Psoas muscle (tissue), 8 donors: ENCODE results near the gene LSM11. TPM values are rescaled to one million over a fixed set of nuclear protein-coding genes. Genes with fewer than 3 reads are reported as not detected.

Experiments
- ATAC-seq, 4 donors: fragments of 200-7000 bp; cut with Tn5 transposase; one replicate each; pipeline ENCODE4 v1.9.1; 2020; ENCODE audit warnings: moderate library complexity in 3 of 4, mild to moderate bottlenecking in 2 of 4
- DNase-seq, 2 donors: peaks; one replicate each; pipeline ENCODE4 v3.0.0-alpha.2; 2020
- H3K27ac ChIP-seq: fragments of 200-600 bp; one replicate; pipeline ENCODE4 v1.8.0; 2022
- H3K27me3 ChIP-seq, 3 donors: fragments of 200-600 bp in 1 of 3; one replicate each; pipeline versions ENCODE4 v1.6.1 to v1.8.0; 2013 to 2022; ENCODE audit warnings: low read length in 2 of 3, mild to moderate bottlenecking in 2 of 3, moderate library complexity in 1 of 3; ENCODE audit not compliant: insufficient read depth in 3 of 3
- H3K36me3 ChIP-seq, 2 donors: fragments of 200-600 bp in 1 of 2; one replicate each; pipeline versions ENCODE4 v1.6.1 to v1.8.0; 2013 to 2022; ENCODE audit warnings: low read depth in 1 of 2, mild to moderate bottlenecking in 1 of 2, moderate library complexity in 1 of 2; ENCODE audit not compliant: insufficient read depth in 1 of 2
- H3K4me1 ChIP-seq: fragments of 200-600 bp; one replicate; pipeline ENCODE4 v1.8.0; 2022
- H3K4me3 ChIP-seq: fragments of 200-600 bp; one replicate; pipeline ENCODE4 v1.8.0; 2022; ENCODE audit warnings: mild to moderate bottlenecking
- H3K9me3 ChIP-seq: fragments of 200-600 bp; one replicate; pipeline ENCODE4 v1.8.0; 2022
- CTCF ChIP-seq: fragments of 200-600 bp; IDR thresholded peaks from one replicate; pipeline ENCODE4 v1.8.0; 2022; ENCODE audit warnings: antibody characterized with exemption
- WGBS, 3 donors: extraction: QIAGEN DNeasy Blood & Tissue Kit; methylation state at CpG; one replicate each; pipeline versions ENCODE4 v1.1.6 to v1.1.7; 2013; 5-methylcytosine and 5-hydroxymethylcytosine counted together
- intact Hi-C, 2 donors: fragments of 100-400 bp; cut with DNase I; formaldehyde crosslinking; loops; one replicate each; pipeline versions ENCODE4 v1.11.0 to v1.14.2; 2022
- polyA plus RNA-seq, 3 donors: library from polyadenylated mRNA; stranded (reverse); fragments of 200-250 nt; gene quantifications; one replicate each; pipeline ENCODE4 v1.2.3, GENCODE V29; 2013
- total RNA-seq, 4 donors: library from RNA; stranded (reverse); fragmentation: NEBNext Ultra II Directional in 2 of 4; extraction: Animal tissue kit (Norgen Biotek cat#: 25700) in 2 of 4; gene quantifications; one replicate each; pipeline versions ENCODE4 v1.2.1 to v1.2.4, GENCODE V29; 2021 to 2023
- donor health status: healthy with polysubstance abuse.
- donor health status: DM: no; HTN: no; CAD: no; lungs with moderate emphysema.
- donor health status: Bipolar disorder and iron deficiency.
- donor health status: healthy.
- donor health status: DM: yes; HTN: yes; CAD: no.
- donor health status: DM: no; HTN: no; CAD: no.
- donor health status: DM: no; HTN: no; CAD: no.
- donor health status: DM: yes; HTN: yes; CAD: no.

Gene LSM11
- total and polyA plus RNA-seq, 7 donors = 1.0 to 2.2 (median 1.8) TPM

GRCh38 chr5:157740229-157740610 lies 3.3 kb upstream of the LSM11 start:
- intact Hi-C loops = loop anchor here in 1 of 2 donors (10.0 kb wide), 2 partner anchors 305 to 595 kb away; partner anchors contain the start of gene MED7

GRCh38 chr5:157741131-157741530 lies 2.4 kb upstream of the LSM11 start:
- 29 to 42% (median 34%) methylated on average over 4 of the region's 4 CpGs for WGBS, 3 donors
- TF ChIP-seq CTCF = no peak
- Histone ChIP-seq H3K27ac (no peak overlapping the region), H3K4me1 (peaks cover 17% of the 10 kb centered on the region), H3K4me3 (no peak overlapping the region), H3K27me3 (no peaks in the 10 kb centered on the region), H3K36me3 (peaks cover 0 to 28% of the 10 kb centered on the region in 2 donors), H3K9me3 (no peaks in the 10 kb centered on the region)
- ATAC-seq = no peak
- DNase-seq = no peak
- intact Hi-C loops = loop anchor here in 1 of 2 donors (10.0 kb wide), 2 partner anchors 306 to 596 kb away; partner anchors contain the start of gene MED7

More at GRCh38 chr5:157740229-157740610, 3.3 kb upstream of the LSM11 start:
- peaks cover 0 to 37% of the 10 kb centered on the region in 2 donors for H3K36me3 ChIP-seq
- H3K27ac ChIP-seq = no peak overlapping the region
- H3K4me1 ChIP-seq = peaks cover 14% of the 10 kb centered on the region
- TF ChIP-seq CTCF = peak; percentile 17
- 45 to 62% (median 53%) methylated on average over 3 of the region's 3 CpGs for WGBS, 3 donors
- DNase-seq (no peak), ATAC-seq (no peak)
- no peaks in the 10 kb centered on the region for H3K9me3 ChIP-seq
- H3K27me3 ChIP-seq = no peaks in the 10 kb centered on the region
- no peak overlapping the region for H3K4me3 ChIP-seq

GRCh38 chr5:157744051-157745011 lies 819 bp downstream of the LSM11 start:
- DNase-seq (peak in 1 of 2 donors; percentile 59), ATAC-seq (peak in 2 of 4 donors; percentile 5 to 22)
- peak overlapping the region; percentile 88 for H3K4me3 ChIP-seq
- no peak for TF ChIP-seq CTCF
- no peaks in the 10 kb centered on the region for H3K27me3 ChIP-seq
- WGBS, 3 donors = 4 to 6% (median 5%) methylated on average over 47 to 56 of the region's 56 CpGs
- no peak overlapping the region for H3K27ac ChIP-seq
- H3K9me3 ChIP-seq = no peaks in the 10 kb centered on the region
- peaks cover 17% of the 10 kb centered on the region for H3K4me1 ChIP-seq
- intact Hi-C loops = loop anchor here in 1 of 2 donors (10.0 kb wide), 2 partner anchors 310 to 600 kb away; partner anchors contain the start of gene MED7
- H3K36me3 ChIP-seq = no peaks in the 10 kb centered on the region

GRCh38 chr5:157745041-157745456 lies 1.5 kb downstream of the LSM11 start:
- no peak for TF ChIP-seq CTCF
- peak overlapping the region; percentile 88 for H3K4me3 ChIP-seq
- DNase-seq = no peak
- WGBS, 3 donors = 49 to 80% (median 50%) methylated on average over 4 of the region's 4 CpGs
- peaks cover 17% of the 10 kb centered on the region for H3K4me1 ChIP-seq
- no peak for ATAC-seq
- H3K27ac ChIP-seq = no peak overlapping the region
- H3K9me3 ChIP-seq = no peaks in the 10 kb centered on the region
- intact Hi-C loops = loop anchor here in 1 of 2 donors (10.0 kb wide), 2 partner anchors 310 to 600 kb away; partner anchors contain the start of gene MED7
- H3K27me3 ChIP-seq = no peaks in the 10 kb centered on the region
- no peaks in the 10 kb centered on the region for H3K36me3 ChIP-seq
